Stimulated activated CD4-positive, alpha-beta T cell treated with anti-CD3 and anti-CD28 coated beads, Interleukin-4, amount 100 ng/mL, for 1 hour (primary cell): Measurements from ENCODE around the gene PLEKHH2.
"Not testable (repeated sequence)": the region's sequence is repeated elsewhere in the genome, so short reads cannot be mapped to it uniquely, and the experiment has no call there.

Experiments used
- DNase-seq: peaks from one replicate; pipeline ENCODE4 v3.0.0-alpha.2; 2020

PLEKHH2 gene

DNA sequence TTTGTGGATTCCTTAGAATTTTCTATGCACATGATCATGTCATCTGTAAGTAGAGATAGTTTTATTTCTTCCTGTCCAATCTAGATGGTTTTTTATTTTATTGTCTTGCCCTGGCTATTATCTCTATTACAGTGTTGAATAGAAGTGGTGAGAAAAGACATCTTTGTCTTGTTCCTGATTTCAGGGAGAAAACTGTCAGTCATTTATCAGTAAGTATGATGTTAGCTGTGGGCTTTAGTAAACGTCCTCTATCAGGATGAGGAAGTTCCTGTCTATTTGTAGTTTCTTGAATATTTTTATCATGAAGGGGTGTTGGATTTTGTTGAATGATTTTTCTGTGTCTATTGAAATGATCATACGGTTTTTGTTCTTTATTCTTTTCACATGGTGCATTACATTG, 5.3 kb downstream of the PLEKHH2 start:
- no peak for DNase-seq

DNA sequence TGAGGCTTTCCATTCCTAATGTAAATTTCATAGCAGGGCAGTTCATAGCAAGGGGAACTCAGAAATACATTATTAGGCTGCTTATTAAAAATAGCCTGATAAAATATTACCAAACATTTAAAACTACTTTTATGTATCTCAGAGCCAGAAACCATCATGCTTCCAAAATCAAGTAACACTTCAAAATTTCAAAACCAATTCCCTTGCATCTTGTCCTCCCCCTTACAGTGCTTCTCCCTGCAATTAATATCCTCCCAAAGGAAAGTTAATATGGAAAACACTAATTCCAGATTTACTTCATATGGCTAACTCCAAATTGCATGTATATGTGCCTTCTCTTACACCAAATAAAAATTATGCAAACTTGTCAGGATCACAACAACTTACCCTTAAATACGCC, 6.6 kb downstream of the PLEKHH2 start:
- no peak for DNase-seq

GRCh38 chr2:43648994-43649701, 12.1 kb downstream of the PLEKHH2 start:
- DNase-seq = no peak

- DNase-seq = no peak
Observed at GRCh38 chr2:43653506-43653905, 16.4 kb downstream of the PLEKHH2 start.

DNA sequence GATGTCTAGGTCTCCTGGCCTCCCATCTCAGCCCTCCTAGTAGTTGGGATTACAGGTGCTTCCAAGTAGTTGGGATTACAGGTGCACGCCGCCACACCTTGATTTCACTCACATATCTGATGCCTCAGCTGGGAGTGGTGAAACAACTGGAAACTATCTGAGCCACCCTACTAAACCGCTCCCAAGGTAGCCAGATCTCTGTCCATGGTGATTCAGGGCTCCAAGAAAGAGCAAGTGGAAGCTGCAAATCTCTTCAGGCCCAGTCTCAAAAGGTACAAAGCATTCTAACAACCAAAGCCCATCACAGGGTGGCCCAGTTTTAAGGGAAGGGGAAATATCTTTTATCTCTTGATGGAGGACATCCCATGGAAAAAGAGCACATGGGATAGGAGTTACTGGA, 20.2 kb downstream of the PLEKHH2 start:
- DNase-seq = no peak

DNA sequence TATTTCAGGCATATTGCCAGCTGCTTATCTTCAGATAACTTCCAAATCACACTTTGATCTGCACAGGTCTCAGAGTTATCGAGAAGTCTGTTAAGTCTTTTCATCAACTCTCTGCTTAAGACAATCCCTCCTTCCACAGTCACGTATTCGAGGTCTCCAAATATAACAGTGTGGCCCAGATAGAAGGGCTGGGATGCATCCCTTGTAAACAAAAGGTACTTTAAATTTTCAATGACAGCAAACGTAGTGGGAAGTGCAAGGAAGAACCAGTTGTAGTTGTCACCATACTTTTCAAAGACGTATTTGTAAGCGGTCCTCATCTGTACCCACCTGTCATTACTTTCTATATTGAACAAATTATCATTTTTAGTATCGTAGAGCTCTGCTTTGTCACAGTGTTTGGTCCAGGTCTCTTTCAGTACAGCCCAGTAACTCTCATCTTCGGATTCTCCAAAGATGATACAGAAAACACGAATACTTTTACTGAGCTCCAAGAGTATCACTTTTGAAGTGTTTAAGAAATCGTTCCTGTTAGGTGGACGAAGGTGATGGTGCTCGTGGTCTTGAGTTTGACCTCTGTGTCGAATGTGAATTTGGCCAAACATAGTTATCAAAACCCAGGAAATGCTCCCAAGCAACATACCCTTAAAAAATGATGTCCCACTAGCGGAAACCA, 38.7 kb downstream of the PLEKHH2 start:
- no peak for DNase-seq

GRCh38 chr2:43676322-43677050, 39.4 kb downstream of the PLEKHH2 start, which contains the start of gene C1GALT1C1L:
Gene C1GALT1C1L, minus strand, starts transcription at chr2:43676429. Its CDS starts 107 bp downstream, at chr2:43676322.
- peak; percentile 37 for DNase-seq

- DNase-seq = not testable (repeated sequence)
Observed at GRCh38 chr2:43677783-43678182, 40.7 kb downstream of the PLEKHH2 start.

DNA sequence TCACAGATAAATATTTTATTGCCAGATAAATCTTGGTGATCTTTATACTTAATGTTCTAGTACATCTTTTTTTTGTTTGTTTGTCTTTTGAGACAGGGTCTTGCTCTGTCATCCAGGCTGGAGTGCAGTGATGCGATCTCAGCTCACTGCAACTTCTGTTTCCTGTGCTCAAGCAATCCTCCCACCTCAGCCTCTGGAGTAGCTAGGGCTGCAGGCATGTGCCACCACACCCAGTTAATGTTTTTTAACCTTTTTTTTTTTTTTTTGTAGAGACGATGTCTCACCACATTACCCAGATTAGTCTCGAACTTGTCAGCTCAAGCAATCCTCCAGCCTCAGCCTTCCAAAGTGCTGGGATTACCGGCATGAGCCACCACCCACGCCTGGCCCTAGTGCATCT, 48.3 kb downstream of the PLEKHH2 start:
- DNase-seq = no peak

DNA sequence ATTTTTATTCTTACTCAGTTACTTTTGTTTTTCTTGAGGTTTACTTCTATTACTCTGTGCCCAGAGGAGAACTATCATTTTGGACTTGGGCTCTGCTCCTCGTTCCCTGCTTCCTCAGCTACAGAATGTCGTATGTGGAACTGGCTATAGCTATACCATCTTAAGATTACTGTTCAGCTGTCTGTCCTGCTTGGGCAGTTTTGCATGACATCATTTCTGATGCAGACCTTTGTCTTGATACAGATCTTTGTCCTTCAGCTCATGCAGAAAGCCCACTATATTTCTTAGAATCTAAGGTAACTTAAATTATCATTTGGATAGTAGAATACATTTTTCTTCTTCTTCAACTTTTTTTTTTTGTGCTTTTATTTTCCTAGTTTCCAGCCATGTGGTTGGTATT, 52.9 kb downstream of the PLEKHH2 start:
- DNase-seq = no peak

DNA sequence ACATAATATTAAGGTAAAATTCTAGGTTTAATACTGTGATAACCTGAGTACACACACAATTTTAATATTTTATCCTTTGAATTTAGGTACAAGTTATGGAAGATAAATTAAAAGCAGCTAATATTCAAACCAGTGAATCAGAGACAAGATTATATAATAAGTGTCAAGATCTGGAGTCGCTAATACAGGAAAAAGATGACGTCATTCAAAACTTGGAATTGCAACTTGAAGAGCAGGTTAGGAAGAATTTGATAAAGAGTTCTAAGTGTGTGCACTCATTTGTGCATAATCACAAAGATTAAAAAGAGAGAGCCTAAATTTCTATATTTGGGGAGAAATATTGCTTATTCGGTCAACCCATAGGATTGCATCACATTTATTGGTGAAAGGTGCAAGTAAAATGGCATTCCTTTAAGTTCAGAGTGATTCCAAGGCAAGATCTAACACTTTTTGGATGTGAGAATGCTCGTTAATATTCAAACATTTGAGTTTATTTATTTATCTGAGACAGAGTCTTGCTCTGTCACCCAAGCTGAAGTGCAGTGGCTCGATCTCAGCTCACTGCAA, 55.5 kb downstream of the PLEKHH2 start:
- DNase-seq = no peak

- not testable (repeated sequence) for DNase-seq
Observed at GRCh38 chr2:43698140-43698539, 61.1 kb downstream of the PLEKHH2 start.

DNA sequence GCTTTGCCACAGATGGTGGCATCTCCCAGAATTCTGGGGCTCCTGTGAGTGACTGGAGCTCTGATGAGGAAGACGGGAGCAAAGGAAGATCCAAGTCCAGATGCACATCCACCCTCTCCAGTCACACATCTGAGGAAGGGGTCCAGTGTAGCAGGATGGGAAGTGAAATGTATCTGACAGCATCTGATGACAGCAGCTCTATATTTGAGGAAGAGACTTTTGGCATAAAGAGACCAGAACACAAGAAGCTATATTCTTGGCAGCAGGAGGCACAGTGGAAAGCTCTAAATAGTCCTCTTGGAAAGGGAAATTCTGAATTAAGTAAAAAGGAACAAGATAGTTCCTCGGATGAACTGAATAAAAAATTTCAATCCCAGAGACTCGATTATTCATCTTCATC, 62.7 kb downstream of the PLEKHH2 start:
- no peak for DNase-seq

DNA sequence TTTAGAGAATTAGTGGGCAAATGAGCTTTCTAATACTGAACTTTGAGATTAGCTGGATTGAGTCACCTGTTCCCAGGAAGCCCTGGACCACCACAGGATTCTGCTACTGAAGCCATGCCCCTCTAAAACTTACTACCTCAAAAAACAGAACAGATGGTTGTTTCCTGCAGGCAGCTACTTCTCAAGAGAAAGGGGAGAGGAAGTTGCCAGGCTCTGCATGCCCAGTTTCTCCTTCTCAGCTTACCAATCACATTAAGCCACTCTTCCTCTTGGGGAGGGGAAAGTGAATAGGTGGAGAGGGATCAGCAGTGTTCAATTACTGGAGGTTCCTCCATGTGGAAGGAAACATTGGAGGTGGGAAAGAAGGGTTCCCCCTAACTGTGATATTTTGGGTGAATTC, 64.1 kb downstream of the PLEKHH2 start:
- no peak for DNase-seq

DNA sequence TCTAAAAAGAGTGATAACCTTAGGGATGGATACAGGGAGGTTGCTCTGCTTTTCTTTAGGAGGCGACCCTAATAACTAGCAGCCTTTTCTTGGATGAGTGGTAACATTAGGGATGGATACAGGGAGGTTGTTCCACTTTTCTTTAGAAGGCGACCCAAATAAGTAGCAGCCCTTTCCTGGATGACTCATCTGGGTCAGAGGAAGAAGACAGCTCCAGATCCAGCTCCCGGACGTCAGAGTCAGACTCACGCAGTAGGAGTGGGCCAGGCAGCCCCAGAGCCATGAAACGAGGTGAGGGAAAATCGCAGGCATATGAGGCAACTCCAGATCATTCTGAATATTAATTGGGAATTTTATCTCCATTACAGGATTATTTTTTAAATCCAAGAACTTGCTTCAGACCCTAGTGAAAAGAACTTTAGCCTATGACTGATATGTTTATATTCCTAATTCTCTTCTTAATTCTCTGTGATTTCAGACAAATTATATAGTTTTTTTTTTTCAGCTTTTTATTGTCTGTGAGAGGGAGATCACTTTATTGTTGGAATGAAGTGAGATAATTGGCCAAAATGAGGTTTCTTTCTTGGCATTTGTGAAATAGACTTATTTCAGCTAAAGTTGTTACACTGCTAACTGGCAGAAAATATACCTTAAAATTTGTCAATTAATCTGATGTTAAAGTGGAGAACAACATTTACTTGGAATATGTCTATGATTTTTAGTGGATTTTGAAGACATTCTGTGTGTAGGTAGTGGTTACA, 70.4 kb downstream of the PLEKHH2 start:
- DNase-seq = no peak

GRCh38 chr2:43708178-43708577, 71.1 kb downstream of the PLEKHH2 start:
- no peak for DNase-seq

DNA sequence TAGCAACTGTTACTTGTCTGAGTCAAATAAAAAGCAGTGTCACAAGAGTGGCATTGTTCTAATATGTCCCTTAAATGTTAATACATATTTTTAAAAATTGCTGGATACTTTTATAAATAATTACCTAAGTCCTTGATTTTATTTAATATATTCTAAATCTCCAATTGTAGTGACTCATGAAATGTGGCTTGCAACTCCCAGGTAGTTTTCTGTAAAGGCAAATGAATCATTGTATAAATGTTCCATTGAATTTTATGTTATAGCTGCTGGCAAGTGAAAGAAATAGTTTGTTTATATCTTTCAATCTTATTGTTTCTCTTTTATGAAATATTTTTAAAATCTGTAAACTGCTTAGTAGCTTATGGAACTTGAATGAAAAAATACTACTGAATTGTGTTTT, 71.8 kb downstream of the PLEKHH2 start:
- DNase-seq = no peak

- no peak for DNase-seq
Observed at GRCh38 chr2:43710866-43711265, 73.8 kb downstream of the PLEKHH2 start.

GRCh38 chr2:43714164-43714563, 77.1 kb downstream of the PLEKHH2 start:
- DNase-seq = no peak

DNA sequence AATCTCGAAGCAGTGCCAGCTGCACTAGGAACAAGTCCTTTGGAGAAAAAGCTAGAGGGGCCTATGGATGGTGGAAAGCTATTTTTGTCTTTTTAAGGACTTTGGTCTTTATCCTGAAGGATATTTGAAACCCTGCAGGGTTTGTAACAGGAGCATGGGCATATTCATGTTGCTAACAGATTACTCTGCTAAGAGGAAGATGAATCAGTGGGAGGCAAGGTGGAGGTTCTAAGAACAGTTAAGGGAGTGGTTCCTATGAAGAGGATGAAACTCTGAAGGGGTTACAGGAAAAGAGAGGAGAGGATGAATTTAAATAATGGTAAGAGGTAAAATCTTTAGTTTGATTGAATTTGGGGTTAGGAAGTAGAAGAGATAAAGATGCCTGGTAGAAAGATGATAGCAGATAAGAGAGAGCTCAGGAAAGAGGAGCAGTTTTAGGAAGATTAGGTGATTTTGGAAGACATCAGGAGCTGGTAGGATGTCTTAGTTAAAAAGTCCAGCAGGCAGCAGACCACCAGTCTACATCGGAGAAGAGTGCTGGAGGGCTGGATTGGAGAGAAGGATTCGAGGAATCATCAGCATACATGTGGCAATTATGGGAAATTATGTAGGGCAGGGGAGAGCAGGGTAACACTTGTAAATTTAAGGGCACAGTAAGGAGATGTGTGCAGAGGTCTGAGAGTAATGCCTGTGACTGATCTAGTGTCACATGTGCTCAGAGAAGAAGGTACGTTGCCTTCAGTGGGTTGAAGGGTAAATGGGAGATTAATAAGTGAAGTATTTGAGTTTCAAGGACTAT, 78.4 kb downstream of the PLEKHH2 start:
- no peak for DNase-seq

DNA sequence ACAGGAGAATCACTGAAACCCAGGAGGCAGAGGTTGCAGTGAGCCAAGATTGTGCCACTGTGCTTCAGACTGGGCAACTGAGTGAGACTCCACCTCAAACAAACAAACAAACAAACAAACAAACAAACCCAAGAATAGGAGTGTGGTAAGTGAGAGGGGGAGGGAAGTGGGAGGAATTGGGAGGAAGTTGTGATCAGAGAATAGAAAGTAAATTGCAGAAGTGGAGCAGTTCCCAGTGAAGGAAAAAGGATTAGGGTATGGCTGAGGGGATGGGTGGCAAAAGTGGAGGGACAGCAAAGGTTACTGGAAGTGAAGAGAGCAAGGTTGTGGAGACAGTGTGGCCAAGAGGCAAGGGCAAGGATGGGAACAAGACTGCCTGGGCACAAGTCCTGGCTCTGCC, 80.3 kb downstream of the PLEKHH2 start:
- no peak for DNase-seq

DNA sequence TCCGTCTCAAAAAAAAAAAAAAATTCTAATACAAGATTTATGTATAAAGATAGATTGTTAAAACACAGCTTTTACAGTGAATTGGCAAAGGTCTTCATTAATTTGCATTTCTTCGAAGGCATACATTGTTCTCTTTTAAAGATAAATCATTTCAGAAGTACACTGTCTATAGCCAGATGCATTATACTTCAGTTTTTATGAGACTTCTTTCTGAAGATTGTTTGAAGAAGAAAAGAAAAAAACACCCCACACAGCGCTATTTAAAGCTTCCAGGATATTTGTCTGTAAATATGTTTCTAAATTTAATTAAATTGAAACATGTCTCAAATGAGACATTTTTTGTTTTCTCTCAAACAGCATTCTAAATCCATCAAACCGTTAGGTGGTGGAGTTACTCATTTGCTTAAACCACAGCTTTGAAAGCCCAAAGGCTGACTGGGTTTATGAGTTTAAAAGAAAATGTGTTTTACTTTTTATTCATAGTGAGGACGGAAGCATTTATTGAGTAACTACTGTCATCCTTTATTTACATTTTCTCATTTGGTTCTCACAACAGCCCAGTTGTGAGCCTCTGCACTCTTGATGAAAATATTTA, 81.6 kb downstream of the PLEKHH2 start:
- DNase-seq = no peak
